GM18868 (cell line): Measurements from ENCODE around the gene CEL.
"Not testable (repeated sequence)": the region's sequence is repeated elsewhere in the genome, so short reads cannot be mapped to it uniquely, and the experiment has no call there.

Source experiments
- ATAC-seq: cut with Tn5 transposase; IDR thresholded peaks from one replicate; pipeline ENCODE4 v1.9.1; 2021; ENCODE audit warnings: mild to moderate bottlenecking, moderate library complexity; ENCODE audit not compliant: unreplicated experiment

CEL gene

DNA sequence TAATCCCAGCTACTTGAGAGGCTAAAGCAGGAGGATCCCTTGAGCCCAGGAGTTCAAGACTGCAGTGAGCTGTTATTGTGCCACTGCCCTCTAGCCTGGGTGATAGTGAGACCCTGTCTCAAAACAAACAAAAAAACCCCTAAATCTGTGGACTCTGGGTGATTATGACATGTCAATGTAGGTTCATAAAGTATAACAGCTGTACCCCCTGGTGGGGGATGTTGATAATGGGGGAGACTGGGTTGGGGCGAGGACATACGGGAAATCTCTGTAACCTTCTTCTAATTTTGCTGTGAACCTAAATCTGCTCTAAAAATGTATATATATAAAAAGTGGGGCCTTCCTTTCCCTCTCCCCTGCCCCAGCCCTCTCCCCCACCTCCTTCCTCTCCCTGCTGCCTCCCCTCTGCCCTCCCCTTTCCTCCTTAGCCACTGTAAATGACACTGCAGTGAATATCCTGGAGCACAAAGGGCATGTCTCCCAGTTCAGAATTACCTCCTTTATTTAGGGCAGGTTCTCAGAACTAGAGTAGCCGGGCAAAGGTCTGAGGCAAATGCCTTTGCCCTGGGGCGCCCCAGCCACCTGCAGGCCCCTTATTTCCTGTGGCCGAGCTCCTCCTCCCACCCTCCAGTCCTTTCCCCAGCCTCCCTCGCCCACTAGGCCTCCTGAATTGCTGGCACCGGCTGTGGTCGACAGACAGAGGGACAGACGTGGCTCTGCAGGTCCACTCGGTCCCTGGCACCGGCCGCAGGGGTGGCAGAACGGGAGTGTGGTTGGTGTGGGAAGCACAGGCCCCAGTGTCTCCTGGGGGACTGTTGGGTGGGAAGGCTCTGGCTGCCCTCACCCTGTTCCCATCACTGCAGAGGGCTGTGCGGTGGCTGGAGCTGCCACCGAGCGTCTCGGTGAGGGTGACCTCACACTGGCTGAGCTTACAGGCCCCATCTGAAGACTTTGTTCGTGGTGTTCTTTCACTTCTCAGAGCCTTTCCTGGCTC, 19.3 kb downstream of the CEL start:
- ATAC-seq, result not testable (repeated sequence)

DNA sequence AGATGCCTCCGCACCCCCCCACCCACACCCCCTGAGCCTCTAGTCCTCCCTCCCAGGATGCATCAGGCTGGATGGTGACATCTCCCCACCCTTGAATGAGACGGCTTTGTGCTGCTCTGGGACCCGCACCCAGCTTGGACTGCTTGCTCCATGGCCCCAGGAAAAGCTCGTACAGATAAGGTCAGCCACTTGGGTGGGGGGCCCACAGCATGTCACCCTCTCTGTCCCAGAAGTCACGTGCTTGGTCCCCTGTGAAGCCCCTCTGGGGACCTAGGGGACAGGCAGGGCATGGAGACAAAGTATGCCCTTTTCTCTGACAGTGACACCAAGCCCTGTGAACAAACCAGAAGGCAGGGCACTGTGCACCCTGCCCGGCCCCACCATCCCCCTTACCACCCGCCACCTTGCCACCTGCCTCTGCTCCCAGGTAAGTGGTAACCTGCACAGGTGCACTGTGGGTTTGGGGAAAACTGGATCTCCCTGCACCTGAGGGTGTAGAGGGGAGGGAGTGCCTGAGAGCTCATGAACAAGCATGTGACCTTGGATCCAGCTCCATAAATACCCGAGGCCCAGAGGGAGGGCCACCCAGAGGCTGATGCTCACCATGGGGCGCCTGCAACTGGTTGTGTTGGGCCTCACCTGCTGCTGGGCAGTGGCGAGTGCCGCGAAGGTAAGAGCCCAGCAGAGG, 20.3 kb downstream of the CEL start:
- not testable (repeated sequence) for ATAC-seq

DNA sequence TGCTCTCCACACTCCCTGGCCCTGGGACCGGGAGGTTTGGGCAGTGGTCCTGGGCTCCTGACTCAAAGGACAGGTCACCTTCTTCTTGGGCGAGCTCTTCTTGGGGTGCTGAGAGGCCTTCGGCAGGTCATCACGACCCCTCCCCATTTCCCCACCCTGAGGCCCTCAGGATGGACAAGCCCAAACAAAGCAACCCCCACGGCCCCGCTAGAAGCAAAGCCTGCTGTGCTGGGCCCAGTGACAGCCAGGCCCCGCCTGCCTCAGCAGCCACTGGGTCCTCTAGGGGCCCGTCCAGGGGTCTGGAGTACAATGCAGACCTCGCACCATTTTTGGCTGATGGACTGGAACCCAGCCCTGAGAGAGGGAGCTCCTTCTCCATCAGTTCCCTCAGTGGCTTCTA, 21.9 kb downstream of the CEL start:
- not testable (repeated sequence) for ATAC-seq

DNA sequence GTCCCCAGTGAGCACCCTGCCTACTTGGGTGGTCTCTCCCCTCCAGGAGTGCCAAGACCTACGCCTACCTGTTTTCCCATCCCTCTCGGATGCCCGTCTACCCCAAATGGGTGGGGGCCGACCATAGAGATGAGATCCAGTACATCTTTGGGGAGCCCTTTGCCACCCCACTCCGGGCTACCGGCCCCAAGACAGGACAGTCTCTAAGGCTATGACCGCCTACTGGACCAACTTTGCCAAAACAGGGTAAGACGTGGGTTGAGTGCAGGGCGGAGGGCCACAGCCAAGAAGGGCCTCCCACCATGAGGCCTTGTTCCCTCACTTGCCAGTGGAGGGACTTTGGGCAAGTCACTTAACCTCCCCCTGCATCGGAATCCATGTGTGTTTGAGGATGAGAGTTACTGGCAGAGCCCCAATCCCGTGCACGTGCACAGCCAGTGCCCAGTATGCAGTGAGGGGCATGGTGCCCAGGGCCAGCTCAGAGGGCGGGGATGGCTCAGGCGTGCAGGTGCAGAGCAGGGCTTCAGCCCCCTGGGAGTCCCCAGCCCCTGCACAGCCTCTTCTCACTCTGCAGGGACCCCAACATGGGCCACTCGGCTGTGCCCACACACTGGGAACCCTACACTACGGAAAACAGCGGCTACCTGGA, 24.6 kb downstream of the CEL start:
- not testable (repeated sequence) for ATAC-seq

DNA sequence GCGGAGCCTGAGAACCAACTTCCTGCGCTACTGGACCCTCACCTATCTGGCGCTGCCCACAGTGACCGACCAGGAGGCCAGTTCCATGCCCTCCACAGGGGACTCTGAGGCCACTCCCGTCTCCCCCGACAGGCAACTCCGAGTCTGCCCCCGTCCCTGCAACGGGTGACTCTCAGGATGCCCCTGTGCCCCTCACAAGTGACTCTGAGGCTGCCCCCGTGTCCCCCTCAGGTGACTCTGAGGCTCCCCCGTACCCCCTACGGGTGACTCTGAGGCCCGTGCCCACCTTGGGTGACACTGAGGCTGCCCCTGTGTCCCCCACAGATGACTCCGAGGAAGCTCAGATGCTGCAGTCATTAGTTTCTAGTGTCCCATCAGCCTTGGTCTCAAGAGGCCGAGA, 25.1 kb downstream of the CEL start:
- no peak for ATAC-seq

DNA sequence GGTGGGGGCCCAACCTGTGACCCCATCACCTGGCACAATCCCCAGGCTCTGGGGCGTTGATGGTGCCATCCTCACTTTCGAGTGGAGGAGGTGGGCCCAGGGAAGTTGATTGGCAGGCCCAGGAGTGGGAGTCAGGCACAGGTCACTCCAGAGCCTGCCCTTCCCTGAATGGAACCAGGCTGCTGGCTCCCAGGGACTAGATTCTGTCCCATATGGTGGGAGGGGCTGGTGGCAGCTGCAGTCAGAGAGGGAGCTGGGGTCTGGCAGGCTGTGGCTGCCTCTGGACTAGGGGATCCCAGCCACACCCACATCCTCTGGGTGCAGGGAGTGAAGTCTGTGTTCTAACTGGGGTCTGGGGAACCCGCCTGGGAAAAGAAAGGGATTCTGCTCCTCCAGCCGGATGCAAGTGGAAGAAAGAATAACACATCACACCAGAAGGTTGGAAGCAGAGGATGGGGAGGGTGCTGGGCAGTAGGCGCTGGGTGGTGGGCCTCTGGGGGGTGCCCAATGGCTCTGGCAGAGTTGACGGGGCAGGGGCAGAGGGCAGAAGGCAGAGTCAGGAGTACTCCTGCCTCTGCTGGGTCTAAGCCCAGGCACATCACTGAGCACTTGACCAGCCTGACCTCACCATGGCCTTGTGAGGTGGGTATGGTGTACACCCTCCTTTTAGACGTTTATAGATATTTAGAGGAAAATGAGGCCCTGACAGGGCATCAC, 25.8 kb downstream of the CEL start:
- ATAC-seq, result no peak

DNA sequence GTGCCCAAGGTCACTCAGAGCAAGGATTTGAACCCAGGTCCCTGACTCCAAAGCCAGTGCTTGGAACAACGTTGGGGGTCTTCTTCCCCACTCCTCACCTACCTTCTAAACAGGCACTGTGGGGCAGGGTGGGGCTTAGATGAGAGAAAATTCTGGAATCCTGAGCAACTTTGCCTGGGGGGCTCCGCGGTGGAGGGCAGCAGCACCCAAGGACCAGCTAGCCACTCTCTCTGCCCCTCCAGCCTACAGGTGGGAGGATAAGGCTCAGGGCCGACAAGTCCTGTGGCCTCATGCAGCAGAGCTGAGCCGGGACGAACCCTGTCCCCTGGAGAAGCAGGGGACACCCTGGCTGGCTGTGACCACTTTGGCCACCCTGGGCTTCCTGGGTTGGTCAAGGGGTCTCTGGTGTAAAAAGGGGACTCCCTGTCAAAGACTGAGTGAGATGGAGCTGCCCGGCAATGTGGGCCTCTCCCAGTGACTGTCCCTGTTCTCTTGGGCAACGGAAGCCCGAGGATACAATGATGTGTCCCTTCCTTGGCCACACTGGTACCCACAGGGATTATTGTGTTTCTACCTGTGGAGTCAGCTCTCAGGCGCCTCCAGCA, 26.5 kb downstream of the CEL start:
- ATAC-seq, result no peak

DNA sequence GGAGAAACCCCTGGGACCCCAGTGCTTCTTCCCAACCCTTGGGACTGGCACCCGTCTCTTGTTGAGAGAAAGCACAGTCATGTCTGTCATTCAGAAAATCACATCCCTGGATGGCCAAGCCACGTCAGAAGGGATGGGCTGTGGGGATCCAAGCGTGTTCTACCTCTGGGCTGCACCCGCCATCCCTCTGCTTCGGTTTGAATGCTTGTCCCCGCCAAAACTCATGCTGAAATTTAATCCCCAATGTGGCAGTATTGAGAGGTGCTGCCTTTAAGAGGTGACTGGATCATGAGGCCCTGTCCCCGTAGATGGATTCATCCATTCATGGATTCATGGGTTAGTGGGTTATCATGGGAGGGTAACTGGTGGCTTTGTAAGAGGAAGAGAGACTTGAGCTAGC, 27.0 kb downstream of the CEL start:
- ATAC-seq, result no peak

DNA sequence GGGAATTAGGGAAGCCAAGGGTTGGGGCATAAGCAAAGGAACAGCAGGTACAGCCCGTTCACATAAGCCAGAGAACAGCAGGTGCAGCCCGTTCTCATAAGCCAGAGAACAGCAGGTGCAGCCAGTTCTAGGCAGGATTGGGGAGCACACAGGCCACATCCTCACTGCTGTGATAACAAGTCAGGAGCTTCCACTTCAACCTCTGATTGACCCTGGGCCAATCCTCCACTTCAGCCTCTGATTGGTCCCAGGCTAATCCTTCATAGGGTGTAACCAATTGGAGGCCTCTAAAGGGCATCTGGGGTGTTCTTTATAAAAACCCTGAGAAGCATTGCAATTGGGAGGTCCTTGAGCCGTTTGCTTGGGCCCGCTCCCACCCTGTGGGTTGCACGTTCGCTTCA, 27.5 kb downstream of the CEL start:
- ATAC-seq, result no peak

DNA sequence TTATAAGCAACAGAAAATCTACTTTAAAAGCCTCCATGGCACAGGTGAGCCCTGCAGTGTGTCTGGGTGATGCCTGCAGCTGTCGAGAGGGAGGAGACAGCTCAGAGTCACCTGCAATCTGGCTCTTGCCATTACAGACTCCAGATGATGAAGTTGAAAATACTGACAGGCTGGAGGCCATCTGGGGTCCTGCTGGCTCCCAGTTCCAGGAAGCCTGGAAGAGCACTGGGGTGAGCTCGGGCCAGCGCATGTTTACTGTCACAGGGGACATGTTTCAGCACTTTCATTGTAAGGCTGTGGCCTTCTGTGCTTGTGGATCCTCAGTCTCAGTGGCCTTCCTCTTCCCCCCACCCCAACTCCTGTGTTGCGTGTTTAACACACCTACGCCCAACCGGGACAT, 28.4 kb downstream of the CEL start:
- no peak for ATAC-seq

DNA sequence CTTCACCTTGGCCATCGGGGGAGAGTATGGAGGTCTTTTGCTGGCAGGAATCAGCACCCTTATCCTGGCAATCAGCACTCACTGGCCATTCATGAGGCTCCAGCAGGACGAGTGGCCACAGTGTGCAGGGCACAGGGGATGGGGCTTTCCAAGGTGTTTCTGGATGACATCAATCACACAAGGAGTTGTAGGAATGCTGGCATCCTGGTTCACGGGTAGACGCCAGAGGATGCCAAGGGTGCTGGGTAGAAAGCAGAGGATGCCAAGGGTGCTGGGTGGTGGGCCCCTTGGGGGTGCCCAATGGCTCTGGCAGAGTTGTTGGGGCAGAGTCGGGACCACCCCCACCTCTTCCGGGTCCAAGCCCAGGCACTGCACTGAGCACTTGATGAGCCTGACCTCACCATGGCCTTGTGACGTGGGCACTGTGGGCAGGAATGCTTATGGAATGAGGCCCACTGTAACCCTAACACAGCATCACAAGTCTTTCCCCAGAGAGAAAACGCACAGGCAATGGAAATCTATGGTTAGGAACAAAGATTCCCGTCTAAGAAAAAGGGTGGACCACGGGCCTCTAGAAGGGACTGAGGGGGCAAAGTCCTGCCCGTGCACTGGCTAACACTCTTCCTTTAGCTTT, 29.1 kb downstream of the CEL start:
- ATAC-seq, result no peak

DNA sequence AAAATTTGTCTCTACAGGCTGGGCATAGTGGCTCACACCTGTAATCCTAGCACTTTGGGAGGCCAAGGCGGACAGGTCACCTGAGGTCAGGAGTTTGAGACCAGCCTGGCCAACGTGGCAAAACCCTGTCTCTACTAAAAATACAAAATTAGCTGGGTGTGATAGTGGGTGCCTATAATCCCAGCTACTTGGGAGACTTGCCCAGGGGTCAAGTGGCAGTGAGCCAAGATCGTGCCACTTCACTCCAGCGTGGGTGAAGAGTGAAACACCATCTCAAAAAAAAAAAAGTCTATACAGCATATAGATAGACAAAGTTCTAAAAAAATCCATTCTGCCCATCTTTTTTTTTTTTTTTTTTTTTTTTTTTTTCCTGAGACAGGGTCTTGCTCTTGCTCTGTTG, 32.6 kb downstream of the CEL start:
- ATAC-seq, result not testable (repeated sequence)

DNA sequence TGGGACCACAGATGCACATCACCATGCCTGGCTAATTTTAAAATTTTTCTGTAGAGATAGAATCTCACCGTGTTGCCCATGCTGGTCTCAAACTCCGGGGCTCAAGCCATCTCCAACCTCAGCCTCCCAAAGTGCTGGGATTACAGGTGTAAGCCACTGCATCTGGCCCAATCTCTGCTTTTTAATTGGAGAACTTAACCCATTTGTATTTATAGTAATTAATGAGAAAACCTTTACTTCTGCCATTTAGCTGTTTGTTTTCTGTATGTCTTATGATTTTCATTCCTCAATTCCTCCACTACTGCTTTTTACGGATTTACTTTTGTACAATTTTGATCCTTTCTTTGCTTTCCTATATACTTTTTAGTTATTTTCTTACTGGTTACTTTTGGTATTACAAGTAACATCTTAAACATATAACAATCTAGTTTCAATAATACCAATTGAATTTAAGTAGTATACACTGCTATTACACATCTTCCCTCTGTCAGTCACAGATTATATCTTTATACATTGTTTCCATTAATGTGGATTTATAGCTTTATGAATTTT, 33.1 kb downstream of the CEL start:
- ATAC-seq, result no peak

DNA sequence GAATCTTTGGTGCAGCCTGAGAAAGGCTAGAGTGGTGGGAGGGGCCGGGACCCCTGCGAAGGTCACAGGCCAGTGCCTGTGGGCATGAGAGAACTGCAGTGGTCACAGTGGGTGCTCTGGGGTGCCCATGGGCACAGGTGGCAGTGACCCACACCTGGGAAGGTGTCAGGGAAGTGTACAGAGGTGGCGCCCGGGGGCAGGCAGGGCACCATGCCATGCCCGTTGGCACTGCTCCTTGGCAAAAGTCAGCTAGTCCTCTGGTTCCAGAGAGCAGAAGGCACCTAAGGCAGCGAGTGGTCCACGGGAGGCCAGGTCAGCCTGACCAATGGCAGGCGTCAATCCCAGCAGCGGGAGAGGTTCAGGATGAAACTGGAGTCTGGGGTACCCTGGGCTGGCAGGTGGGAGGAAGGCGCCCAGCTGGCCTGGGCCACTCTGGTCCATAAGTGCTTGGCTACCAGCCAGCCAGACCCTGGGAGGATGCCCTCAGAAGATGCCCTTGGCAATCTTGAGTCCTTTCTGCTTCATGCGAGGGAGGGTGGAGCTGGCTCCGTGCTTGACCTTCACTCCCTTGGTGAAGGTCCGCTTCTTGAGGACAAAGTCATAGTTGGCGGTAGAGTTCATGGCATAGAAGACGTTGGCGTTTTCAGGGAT, 36.4 kb downstream of the CEL start:
- ATAC-seq, result no peak

DNA sequence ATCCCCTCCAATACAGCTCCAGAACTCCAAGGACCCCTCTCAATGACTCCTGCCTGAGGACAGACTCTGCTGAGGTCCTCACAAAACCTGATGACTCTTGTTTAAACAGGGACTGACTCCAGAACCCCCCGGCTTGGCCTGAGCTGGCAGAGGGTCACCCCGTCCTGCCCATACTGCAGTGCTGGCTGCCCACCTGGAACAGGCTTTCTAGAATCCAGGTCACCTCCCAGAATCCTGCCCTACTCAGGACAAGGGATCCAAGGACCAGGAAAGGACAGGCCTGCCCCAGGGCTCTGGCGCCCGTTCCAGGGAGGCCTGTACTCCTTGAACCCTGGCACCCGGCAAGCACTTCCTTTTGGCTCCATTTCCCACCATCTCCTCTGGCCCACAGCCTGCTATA, 37.1 kb downstream of the CEL start:
- no peak for ATAC-seq

DNA sequence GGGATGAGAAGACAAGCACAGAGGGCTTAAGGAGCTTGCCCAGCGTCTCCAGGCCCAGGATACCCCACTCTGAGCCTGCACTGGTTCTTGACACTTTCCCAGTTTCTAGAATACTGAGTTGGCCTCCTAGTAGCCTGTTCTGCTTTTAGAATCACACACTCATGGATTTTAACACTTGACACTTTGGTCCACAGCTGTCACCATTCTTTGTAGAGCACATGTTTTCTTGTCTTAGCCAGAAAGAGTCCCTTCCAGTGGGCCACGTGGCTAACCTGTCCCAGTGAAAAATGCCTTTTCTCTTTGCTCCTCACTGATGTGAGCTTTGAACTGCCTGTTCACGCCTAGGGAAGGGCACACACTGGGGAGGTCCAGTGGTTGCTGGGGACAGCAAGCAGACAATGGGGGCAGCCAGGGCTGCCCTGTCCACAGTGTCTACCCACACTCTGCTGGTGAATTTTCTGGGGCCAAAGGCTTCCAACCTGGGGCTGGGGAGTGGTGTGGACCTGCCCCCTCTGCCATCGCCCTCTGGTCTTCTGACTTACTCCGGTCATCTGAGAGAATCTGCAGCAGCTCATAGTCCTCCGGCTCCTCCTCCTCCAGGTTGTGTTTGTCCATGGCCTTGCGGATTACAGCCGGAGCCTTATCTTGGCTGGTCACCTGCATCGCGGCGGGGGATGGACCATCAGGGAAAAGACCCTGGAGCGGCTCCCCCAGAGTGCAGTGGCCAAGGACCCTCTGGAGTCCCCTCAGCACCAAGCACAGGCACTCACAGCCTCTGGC, 38.1 kb downstream of the CEL start:
- ATAC-seq, result no peak

DNA sequence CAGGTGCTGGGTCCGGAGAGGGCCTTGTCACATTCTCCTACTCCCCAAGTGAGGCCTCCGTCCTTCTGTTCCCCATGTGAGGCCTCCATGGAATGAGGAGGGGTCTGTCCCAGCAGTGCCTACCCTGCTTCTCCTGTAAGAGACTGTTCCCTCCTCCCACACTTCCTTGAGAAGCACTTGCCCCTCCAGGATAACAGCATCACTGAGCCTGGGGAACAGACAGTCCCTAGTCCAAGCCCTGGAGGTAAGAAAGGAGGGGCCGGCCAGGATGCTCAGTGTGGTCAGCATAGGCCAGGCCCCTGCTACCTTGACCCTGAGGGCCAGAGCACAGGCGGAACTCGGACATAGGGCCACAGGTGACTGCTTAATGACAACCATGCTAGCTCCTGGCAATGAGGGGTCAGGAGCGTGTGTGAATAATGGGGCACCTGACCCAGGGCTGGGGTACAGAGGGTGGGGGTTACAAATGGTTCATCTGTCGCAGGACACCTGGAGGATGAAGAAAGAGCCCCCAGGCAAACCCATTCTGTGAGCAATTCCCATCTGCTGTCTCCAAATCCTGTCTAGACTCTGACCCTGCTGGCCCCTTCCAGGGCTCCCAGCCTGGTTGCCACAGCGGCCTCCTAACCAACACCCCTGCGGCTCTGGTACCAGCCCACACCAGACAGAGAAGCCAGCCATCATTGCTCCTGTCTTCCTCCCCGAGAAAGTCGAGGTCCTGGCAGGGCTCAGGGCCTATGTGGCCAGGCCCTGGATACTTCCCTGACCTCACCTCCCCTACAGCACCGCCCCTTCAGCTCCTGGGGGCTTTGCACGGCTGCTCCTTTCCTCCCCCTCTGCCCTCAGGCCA, 39.0 kb downstream of the CEL start:
- ATAC-seq, result no peak
